WTC11 (cell line): ENCODE data around the gene ZNF205. TPM values are rescaled to one million over a fixed set of nuclear protein-coding genes. Genes with fewer than 3 reads are reported as not detected.

Experiments used
- CREB1 ChIP-seq: sonication (generic); formaldehyde crosslinking; IDR thresholded peaks from 2 replicates; pipeline ENCODE4 v1.8.0; 2023; ENCODE audit warnings: mild to moderate bottlenecking, missing genetic modification reagents
- ELF4 ChIP-seq: sonication (generic); formaldehyde crosslinking; IDR thresholded peaks from 2 replicates; pipeline ENCODE4 v1.8.1; 2022; ENCODE audit warnings: low read depth, mild to moderate bottlenecking, moderate library complexity, missing genetic modification reagents
- ETV6 ChIP-seq: sonication (generic); formaldehyde crosslinking; IDR thresholded peaks from 2 replicates; pipeline ENCODE4 v1.8.1; 2022; ENCODE audit warnings: mild to moderate bottlenecking, missing genetic modification reagents
- FOXJ3 ChIP-seq: sonication (generic); formaldehyde crosslinking; IDR thresholded peaks from 2 replicates; pipeline ENCODE4 v1.9.0; 2021; ENCODE audit warnings: missing genetic modification reagents, mild to moderate bottlenecking, borderline replicate concordance
- FOXK1 ChIP-seq: sonication (generic); formaldehyde crosslinking; IDR thresholded peaks from 2 replicates; pipeline ENCODE4 v1.8.0; 2022; ENCODE audit warnings: mild to moderate bottlenecking, moderate library complexity, missing genetic modification reagents
- FOXP1 ChIP-seq: sonication (generic); formaldehyde crosslinking; IDR thresholded peaks from 2 replicates; pipeline ENCODE4 v1.8.0; 2022; ENCODE audit warnings: missing genetic modification reagents, mild to moderate bottlenecking, moderate library complexity, borderline replicate concordance
- IRF2 ChIP-seq: sonication (generic); formaldehyde crosslinking; IDR thresholded peaks from 2 replicates; pipeline ENCODE4 v1.8.0; 2022; ENCODE audit warnings: low read depth, missing genetic modification reagents, borderline replicate concordance
- MXD4 ChIP-seq: fragments of 250-450 bp; sonication (Bioruptor Pico); IDR thresholded peaks from 2 replicates; pipeline ENCODE4 v1.8.0; 2021; ENCODE audit warnings: mild to moderate bottlenecking, moderate library complexity, borderline replicate concordance
- MYBL2 ChIP-seq: sonication (generic); formaldehyde crosslinking; IDR thresholded peaks from 2 replicates; pipeline ENCODE4 v1.8.1; 2023; ENCODE audit warnings: mild to moderate bottlenecking, moderate library complexity, missing genetic modification reagents
- NFATC4 ChIP-seq: fragments of 250-450 bp; sonication (Bioruptor Pico); IDR thresholded peaks from 2 replicates; pipeline ENCODE4 v1.9.0; 2021; ENCODE audit warnings: mild to moderate bottlenecking
- RORB ChIP-seq: fragments of 250-450 bp; sonication (Bioruptor Pico); IDR thresholded peaks from 2 replicates; pipeline ENCODE4 v1.9.0; 2021; ENCODE audit warnings: mild to moderate bottlenecking
- SMAD4 ChIP-seq: sonication (generic); formaldehyde crosslinking; IDR thresholded peaks from 2 replicates; pipeline ENCODE4 v1.8.0; 2022; ENCODE audit warnings: mild to moderate bottlenecking, missing genetic modification reagents
- SP1 ChIP-seq: sonication (generic); formaldehyde crosslinking; conservative IDR thresholded peaks from 2 replicates; pipeline ENCODE4 v1.8.1; 2022; ENCODE audit warnings: missing genetic modification reagents
- TP53 ChIP-seq: sonication (generic); formaldehyde crosslinking; IDR thresholded peaks from 2 replicates; pipeline ENCODE4 v1.8.1; 2023; ENCODE audit warnings: mild to moderate bottlenecking, missing genetic modification reagents
- ZBTB21 ChIP-seq: sonication (generic); formaldehyde crosslinking; IDR thresholded peaks from 2 replicates; pipeline ENCODE4 v1.8.1; 2023; ENCODE audit warnings: mild to moderate bottlenecking, missing genetic modification reagents, borderline replicate concordance
- ZNF121 ChIP-seq: sonication (generic); formaldehyde crosslinking; IDR thresholded peaks from 2 replicates; pipeline ENCODE4 v1.8.0; 2023; ENCODE audit warnings: missing genetic modification reagents
- ZNF232 ChIP-seq: sonication (generic); formaldehyde crosslinking; IDR thresholded peaks from 2 replicates; pipeline ENCODE4 v1.8.0; 2022; ENCODE audit warnings: mild to moderate bottlenecking, missing genetic modification reagents
- ZNF263 ChIP-seq: sonication (generic); formaldehyde crosslinking; IDR thresholded peaks from 2 replicates; pipeline ENCODE4 v1.8.1; 2022; ENCODE audit warnings: low read depth, mild to moderate bottlenecking, moderate library complexity, missing genetic modification reagents
- total RNA-seq: library from RNA; stranded (reverse); gene quantifications from 3 replicates; pipeline ENCODE4 v1.2.3, GENCODE V29; 2021
- TF ChIP-seq, protein P1 (sequence below): sonication (generic); formaldehyde crosslinking; IDR thresholded peaks from 2 replicates; pipeline ENCODE4 v1.8.0; 2023; ENCODE audit warnings: missing genetic modification reagents, mild to moderate bottlenecking, borderline replicate concordance
- TF ChIP-seq, protein P2 (sequence below): fragments of 250-450 bp; sonication (Bioruptor Pico); IDR thresholded peaks from 2 replicates; pipeline ENCODE4 v2.1.2; 2022; ENCODE audit warnings: mild to moderate bottlenecking, moderate library complexity
- TF ChIP-seq, protein P3 (sequence below): sonication (generic); formaldehyde crosslinking; IDR thresholded peaks from 2 replicates; pipeline ENCODE4 v1.8.1; 2022; ENCODE audit warnings: mild to moderate bottlenecking, missing genetic modification reagents, moderate library complexity, borderline replicate concordance
- TF ChIP-seq, protein P4 (sequence below): fragments of 250-450 bp; sonication (Bioruptor Pico); IDR thresholded peaks from 2 replicates; pipeline ENCODE4 v1.9.0; 2021; ENCODE audit warnings: moderate library complexity, mild to moderate bottlenecking, inconsistent platforms, borderline replicate concordance
- TF ChIP-seq, protein P5 (sequence below): sonication (generic); formaldehyde crosslinking; IDR thresholded peaks from 2 replicates; pipeline ENCODE4 v1.8.1; 2022; ENCODE audit warnings: mild to moderate bottlenecking, moderate library complexity, missing genetic modification reagents
- TF ChIP-seq, protein P6 (sequence below): fragments of 250-450 bp; sonication (Bioruptor Pico); IDR thresholded peaks from 2 replicates; pipeline ENCODE4 v1.9.0; 2021; ENCODE audit warnings: mild to moderate bottlenecking
- TF ChIP-seq, protein P7 (sequence below): sonication (generic); formaldehyde crosslinking; IDR thresholded peaks from 2 replicates; pipeline ENCODE4 v1.8.0; 2022; ENCODE audit warnings: mild to moderate bottlenecking, missing genetic modification reagents
- TF ChIP-seq, protein P8 (sequence below): sonication (generic); formaldehyde crosslinking; IDR thresholded peaks from 2 replicates; pipeline ENCODE4 v1.8.0; 2023; ENCODE audit warnings: missing genetic modification reagents

The ZNF205 gene
- total RNA-seq, 1 experiment from 2014 or later, result 22.7 TPM

DNA sequence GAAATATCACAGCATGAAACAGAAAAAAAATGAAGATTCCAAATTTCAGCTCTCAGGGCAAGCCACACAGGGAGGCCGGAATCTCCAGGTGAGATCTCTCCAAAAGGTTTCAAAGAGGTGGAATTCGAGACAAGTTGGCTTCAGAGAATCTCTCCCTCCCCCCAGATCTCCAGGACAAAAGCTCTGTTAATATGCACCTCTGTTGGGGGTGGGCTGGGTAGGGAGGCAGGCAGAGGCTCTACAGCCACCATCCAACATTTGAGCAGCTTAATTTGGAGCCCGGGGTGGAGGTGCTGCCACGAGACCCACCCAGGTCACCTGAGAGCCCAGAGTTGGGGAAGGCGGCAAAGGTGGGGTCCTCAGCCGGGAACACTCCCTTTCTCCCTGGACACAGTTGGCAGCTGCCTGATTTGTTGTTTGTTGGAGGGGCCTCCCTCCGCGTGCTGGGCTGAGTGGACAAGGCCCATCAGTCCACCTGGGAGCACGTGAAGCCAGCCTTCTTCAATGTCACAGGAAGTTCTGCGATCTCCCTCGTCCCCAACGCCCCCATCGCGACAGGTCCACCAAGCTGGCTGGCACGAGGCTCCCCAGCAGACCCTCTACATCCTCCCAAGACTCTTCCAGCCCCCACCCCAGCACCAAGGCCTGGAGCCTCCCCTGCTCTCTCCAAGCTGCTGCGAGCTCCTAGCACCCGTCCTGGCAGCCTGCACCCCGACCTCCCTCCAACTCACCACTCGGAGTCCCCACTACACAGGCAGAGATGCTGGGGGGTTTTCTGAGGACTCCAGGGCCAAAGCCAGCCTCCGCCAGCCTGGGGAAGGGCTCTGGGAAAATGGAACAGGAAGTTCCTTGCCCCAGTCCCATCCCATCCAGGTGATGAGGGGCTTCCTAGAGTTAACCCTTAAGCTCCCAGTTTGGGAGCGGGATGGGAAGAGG lies 13.7 kb upstream of the ZNF205 start, which contains the start of gene ZSCAN10 (continued):
- TF ChIP-seq, protein P1, sequence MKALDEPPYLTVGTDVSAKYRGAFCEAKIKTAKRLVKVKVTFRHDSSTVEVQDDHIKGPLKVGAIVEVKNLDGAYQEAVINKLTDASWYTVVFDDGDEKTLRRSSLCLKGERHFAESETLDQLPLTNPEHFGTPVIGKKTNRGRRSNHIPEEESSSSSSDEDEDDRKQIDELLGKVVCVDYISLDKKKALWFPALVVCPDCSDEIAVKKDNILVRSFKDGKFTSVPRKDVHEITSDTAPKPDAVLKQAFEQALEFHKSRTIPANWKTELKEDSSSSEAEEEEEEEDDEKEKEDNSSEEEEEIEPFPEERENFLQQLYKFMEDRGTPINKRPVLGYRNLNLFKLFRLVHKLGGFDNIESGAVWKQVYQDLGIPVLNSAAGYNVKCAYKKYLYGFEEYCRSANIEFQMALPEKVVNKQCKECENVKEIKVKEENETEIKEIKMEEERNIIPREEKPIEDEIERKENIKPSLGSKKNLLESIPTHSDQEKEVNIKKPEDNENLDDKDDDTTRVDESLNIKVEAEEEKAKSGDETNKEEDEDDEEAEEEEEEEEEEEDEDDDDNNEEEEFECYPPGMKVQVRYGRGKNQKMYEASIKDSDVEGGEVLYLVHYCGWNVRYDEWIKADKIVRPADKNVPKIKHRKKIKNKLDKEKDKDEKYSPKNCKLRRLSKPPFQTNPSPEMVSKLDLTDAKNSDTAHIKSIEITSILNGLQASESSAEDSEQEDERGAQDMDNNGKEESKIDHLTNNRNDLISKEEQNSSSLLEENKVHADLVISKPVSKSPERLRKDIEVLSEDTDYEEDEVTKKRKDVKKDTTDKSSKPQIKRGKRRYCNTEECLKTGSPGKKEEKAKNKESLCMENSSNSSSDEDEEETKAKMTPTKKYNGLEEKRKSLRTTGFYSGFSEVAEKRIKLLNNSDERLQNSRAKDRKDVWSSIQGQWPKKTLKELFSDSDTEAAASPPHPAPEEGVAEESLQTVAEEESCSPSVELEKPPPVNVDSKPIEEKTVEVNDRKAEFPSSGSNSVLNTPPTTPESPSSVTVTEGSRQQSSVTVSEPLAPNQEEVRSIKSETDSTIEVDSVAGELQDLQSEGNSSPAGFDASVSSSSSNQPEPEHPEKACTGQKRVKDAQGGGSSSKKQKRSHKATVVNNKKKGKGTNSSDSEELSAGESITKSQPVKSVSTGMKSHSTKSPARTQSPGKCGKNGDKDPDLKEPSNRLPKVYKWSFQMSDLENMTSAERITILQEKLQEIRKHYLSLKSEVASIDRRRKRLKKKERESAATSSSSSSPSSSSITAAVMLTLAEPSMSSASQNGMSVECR, result peak; percentile 32
- no peak for TF ChIP-seq ZBTB21
- TF ChIP-seq IRF2 (CRISPR knock-in tag), result no peak
- TF ChIP-seq, protein P2, sequence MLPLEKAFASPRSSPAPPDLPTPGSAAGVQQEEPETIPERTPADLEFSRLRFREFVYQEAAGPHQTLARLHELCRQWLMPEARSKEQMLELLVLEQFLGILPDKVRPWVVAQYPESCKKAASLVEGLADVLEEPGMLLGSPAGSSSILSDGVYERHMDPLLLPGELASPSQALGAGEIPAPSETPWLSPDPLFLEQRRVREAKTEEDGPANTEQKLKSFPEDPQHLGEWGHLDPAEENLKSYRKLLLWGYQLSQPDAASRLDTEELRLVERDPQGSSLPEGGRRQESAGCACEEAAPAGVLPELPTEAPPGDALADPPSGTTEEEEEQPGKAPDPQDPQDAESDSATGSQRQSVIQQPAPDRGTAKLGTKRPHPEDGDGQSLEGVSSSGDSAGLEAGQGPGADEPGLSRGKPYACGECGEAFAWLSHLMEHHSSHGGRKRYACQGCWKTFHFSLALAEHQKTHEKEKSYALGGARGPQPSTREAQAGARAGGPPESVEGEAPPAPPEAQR (CRISPR knock-in tag), result no peak
- no peak for TF ChIP-seq RORB
- peak; percentile 56 for TF ChIP-seq FOXP1 (CRISPR knock-in tag)
- 0 out of 2 replicates have a peak, but pooled peaks have one; percentile 10 for TF ChIP-seq FOXJ3 (CRISPR knock-in tag)
- no peak for TF ChIP-seq ZNF121 (CRISPR knock-in tag)
- 0 out of 2 replicates have a peak, but pooled peaks have one; percentile 26 for TF ChIP-seq ZNF232 (CRISPR knock-in tag)
- peak; percentile 73 for TF ChIP-seq SP1
- no peak; the same call in 1 of the 2 replicates for TF ChIP-seq TP53 (CRISPR knock-in tag)
- TF ChIP-seq ELF4 (CRISPR knock-in tag), result no peak
- TF ChIP-seq FOXK1, result no peak
- TF ChIP-seq, protein P3, sequence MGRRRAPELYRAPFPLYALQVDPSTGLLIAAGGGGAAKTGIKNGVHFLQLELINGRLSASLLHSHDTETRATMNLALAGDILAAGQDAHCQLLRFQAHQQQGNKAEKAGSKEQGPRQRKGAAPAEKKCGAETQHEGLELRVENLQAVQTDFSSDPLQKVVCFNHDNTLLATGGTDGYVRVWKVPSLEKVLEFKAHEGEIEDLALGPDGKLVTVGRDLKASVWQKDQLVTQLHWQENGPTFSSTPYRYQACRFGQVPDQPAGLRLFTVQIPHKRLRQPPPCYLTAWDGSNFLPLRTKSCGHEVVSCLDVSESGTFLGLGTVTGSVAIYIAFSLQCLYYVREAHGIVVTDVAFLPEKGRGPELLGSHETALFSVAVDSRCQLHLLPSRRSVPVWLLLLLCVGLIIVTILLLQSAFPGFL (CRISPR knock-in tag), result no peak
- TF ChIP-seq, protein P4, sequence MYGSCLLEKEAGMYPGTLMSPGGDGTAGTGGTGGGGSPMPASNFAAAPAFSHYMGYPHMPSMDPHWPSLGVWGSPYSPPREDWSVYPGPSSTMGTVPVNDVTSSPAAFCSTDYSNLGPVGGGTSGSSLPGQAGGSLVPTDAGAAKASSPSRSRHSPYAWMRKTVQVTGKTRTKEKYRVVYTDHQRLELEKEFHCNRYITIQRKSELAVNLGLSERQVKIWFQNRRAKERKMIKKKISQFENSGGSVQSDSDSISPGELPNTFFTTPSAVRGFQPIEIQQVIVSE, result no peak
- TF ChIP-seq, protein P5, sequence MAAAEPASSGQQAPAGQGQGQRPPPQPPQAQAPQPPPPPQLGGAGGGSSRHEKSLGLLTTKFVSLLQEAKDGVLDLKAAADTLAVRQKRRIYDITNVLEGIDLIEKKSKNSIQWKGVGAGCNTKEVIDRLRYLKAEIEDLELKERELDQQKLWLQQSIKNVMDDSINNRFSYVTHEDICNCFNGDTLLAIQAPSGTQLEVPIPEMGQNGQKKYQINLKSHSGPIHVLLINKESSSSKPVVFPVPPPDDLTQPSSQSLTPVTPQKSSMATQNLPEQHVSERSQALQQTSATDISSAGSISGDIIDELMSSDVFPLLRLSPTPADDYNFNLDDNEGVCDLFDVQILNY (CRISPR knock-in tag), result no peak
- 0 out of 2 replicates have a peak, but pooled peaks have one; percentile 7 for TF ChIP-seq NFATC4 (CRISPR knock-in tag)
- TF ChIP-seq, protein P6, sequence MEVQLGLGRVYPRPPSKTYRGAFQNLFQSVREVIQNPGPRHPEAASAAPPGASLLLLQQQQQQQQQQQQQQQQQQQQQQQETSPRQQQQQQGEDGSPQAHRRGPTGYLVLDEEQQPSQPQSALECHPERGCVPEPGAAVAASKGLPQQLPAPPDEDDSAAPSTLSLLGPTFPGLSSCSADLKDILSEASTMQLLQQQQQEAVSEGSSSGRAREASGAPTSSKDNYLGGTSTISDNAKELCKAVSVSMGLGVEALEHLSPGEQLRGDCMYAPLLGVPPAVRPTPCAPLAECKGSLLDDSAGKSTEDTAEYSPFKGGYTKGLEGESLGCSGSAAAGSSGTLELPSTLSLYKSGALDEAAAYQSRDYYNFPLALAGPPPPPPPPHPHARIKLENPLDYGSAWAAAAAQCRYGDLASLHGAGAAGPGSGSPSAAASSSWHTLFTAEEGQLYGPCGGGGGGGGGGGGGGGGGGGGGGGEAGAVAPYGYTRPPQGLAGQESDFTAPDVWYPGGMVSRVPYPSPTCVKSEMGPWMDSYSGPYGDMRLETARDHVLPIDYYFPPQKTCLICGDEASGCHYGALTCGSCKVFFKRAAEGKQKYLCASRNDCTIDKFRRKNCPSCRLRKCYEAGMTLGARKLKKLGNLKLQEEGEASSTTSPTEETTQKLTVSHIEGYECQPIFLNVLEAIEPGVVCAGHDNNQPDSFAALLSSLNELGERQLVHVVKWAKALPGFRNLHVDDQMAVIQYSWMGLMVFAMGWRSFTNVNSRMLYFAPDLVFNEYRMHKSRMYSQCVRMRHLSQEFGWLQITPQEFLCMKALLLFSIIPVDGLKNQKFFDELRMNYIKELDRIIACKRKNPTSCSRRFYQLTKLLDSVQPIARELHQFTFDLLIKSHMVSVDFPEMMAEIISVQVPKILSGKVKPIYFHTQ, result peak; percentile 76; the same call in 1 of the 2 replicates
- TF ChIP-seq MXD4 (CRISPR knock-in tag), result no peak
- TF ChIP-seq MYBL2 (CRISPR knock-in tag), result 0 out of 2 replicates have a peak, but pooled peaks have one; percentile 13
- TF ChIP-seq, protein P7, sequence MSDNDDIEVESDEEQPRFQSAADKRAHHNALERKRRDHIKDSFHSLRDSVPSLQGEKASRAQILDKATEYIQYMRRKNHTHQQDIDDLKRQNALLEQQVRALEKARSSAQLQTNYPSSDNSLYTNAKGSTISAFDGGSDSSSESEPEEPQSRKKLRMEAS (CRISPR knock-in tag), result no peak; the same call in 1 of the 2 replicates
- peak; percentile 75; the same call in 1 of the 2 replicates for TF ChIP-seq ETV6 (CRISPR knock-in tag)
- TF ChIP-seq SMAD4 (CRISPR knock-in tag), result peak; percentile 14; the same call in 1 of the 2 replicates
- no peak for TF ChIP-seq ZNF263 (CRISPR knock-in tag)
- TF ChIP-seq CREB1 (CRISPR knock-in tag), result no peak
- TF ChIP-seq, protein P8, sequence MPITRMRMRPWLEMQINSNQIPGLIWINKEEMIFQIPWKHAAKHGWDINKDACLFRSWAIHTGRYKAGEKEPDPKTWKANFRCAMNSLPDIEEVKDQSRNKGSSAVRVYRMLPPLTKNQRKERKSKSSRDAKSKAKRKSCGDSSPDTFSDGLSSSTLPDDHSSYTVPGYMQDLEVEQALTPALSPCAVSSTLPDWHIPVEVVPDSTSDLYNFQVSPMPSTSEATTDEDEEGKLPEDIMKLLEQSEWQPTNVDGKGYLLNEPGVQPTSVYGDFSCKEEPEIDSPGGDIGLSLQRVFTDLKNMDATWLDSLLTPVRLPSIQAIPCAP (CRISPR knock-in tag), result peak; percentile 64; the same call in 1 of the 2 replicates
